Stomach (tissue), 9 donors: ENCODE data around the gene CD68. TPM values are rescaled to one million over a fixed set of nuclear protein-coding genes. Genes with fewer than 3 reads are reported as not detected.

Experiments
- DNase-seq, 2 donors: peaks; one replicate each; pipeline versions ENCODE4 v3.0.0 to v3.0.0-alpha.2; 2013 to 2019
- H3K27ac ChIP-seq, 5 donors: fragments of 200-600 bp in 4 of 5; sonication (generic) in 4 of 5; one replicate each; pipeline ENCODE4 v1.5.1; 2013 to 2019; ENCODE audit warnings: mild to moderate bottlenecking in 1 of 5, moderate library complexity in 1 of 5
- H3K27me3 ChIP-seq, 3 donors: fragments of 200-600 bp; sonication (generic); one replicate each; pipeline ENCODE4 v1.5.1; 2017 to 2019; ENCODE audit warnings: mixed run types in 1 of 3
- H3K36me3 ChIP-seq, 4 donors: fragments of 200-600 bp; sonication (generic); 1 replicate in 3 of 4; 2 replicates in 1 of 4; pipeline ENCODE4 v1.5.1; 2016 to 2019
- H3K4me1 ChIP-seq, 4 donors: fragments of 200-600 bp; sonication (generic); one replicate each; pipeline ENCODE4 v1.5.1; 2016 to 2019
- H3K4me3 ChIP-seq, 4 donors: fragments of 200-600 bp; sonication (generic) in 3 of 4; one replicate each; pipeline ENCODE4 v1.5.1; 2016 to 2019; ENCODE audit warnings: mild to moderate bottlenecking in 1 of 4
- H3K9me3 ChIP-seq, 4 donors: fragments of 200-600 bp; sonication (generic); one replicate each; pipeline ENCODE4 v1.5.1; 2016 to 2019
- EP300 ChIP-seq: sonication (generic); formaldehyde crosslinking; IDR thresholded peaks from one replicate; pipeline ENCODE4 v1.6.1; 2017; ENCODE audit warnings: antibody characterized with exemption
- POLR2A ChIP-seq, 4 donors: fragments of 450-650 bp; IDR thresholded peaks; one replicate each; pipeline ENCODE4 v1.6.1; 2016; ENCODE audit warnings: antibody characterized with exemption in 4 of 4, control low read depth in 2 of 4, mild to moderate bottlenecking in 1 of 4, moderate library complexity in 1 of 4
- POLR2AphosphoS5 ChIP-seq, 3 donors: sonication (generic); formaldehyde crosslinking; IDR thresholded peaks; one replicate each; pipeline ENCODE4 v1.6.1; 2016; ENCODE audit warnings: antibody characterized with exemption in 3 of 3
- WGBS, 5 donors: extraction: QIAGEN DNeasy Blood & Tissue Kit in 3 of 5; methylation state at CpG; one replicate each; pipeline versions ENCODE4 v1.1.5 to v1.1.7; 2013 to 2018; 5-methylcytosine and 5-hydroxymethylcytosine counted together
- intact Hi-C: fragments of 100-400 bp; cut with DNase I; formaldehyde crosslinking; loops from one replicate; pipeline ENCODE4 v1.15.1; 2023; ENCODE audit warnings: low total_unique reads
- polyA plus RNA-seq, 3 donors: library from polyadenylated mRNA; stranded (reverse); fragments of 200-250 nt; gene quantifications; one replicate each; pipeline ENCODE4 v1.2.3, GENCODE V29; 2013
- total RNA-seq, 5 donors: library from RNA; depleted of rRNA; stranded (reverse); fragments of >200 nt; gene quantifications; one replicate each; pipeline versions ENCODE4 v1.1.0 to v1.2.3, GENCODE V29; 2014 to 2016
- TF ChIP-seq, protein P1 (sequence below), 7 experiments: fragments of 450-650 bp in 4 of 7; fragments of 200-600 bp in 3 of 7; sonication (generic) in 3 of 7; IDR thresholded peaks; one replicate each; pipeline ENCODE4 v1.5.1; 2016 to 2019; ENCODE audit warnings: antibody characterized with exemption in 7 of 7, control low read depth in 2 of 7, mild to moderate bottlenecking in 1 of 7
- donor health status: healthy with polysubstance abuse.
- donor health status: Bipolar disorder and iron deficiency.
- donor health status: healthy.

The CD68 gene
- total and polyA plus RNA-seq, 8 donors = 11.1 to 39.6 (median 14.8) TPM

DNA sequence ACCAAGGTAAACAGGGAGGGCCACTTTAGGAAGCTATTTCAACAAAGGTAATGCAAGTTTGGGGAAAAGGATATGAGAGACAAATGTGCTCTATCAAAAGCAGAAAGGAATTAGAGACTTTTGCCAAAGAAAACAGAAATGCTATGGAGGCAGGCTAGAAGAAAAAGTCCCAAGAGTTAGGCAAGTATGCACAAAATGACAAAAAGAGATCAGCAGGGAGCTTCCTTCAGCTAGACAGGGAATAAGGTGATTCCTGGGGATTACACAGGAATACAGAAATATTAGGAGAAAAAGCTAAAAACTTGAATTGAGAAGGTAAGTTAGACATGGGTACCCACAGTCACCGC, 32.8 kb downstream of the CD68 start:
- no peak for DNase-seq
- Histone ChIP-seq H3K27ac (no peak overlapping the region), H3K9me3 (no peaks in the 10 kb centered on the region), H3K36me3 (peaks cover 4 to 14% (median 9%) of the 10 kb centered on the region in 4 donors), H3K27me3 (no peaks in the 10 kb centered on the region), H3K4me1 (peaks cover 24 to 54% (median 41%) of the 10 kb centered on the region in 4 donors), H3K4me3 (peak overlapping the region in 2 of 4 donors; percentile 25 to 86)
- TF ChIP-seq, protein P1, sequence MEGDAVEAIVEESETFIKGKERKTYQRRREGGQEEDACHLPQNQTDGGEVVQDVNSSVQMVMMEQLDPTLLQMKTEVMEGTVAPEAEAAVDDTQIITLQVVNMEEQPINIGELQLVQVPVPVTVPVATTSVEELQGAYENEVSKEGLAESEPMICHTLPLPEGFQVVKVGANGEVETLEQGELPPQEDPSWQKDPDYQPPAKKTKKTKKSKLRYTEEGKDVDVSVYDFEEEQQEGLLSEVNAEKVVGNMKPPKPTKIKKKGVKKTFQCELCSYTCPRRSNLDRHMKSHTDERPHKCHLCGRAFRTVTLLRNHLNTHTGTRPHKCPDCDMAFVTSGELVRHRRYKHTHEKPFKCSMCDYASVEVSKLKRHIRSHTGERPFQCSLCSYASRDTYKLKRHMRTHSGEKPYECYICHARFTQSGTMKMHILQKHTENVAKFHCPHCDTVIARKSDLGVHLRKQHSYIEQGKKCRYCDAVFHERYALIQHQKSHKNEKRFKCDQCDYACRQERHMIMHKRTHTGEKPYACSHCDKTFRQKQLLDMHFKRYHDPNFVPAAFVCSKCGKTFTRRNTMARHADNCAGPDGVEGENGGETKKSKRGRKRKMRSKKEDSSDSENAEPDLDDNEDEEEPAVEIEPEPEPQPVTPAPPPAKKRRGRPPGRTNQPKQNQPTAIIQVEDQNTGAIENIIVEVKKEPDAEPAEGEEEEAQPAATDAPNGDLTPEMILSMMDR (IDR thresholded peaks at IDR 0.05) = no peak
- TF ChIP-seq POLR2AphosphoS5 (IDR thresholded peaks at IDR 0.05) (no peak), EP300 (no peak)
- WGBS, 5 donors = 95 to 100% (median 97%) methylated on average over 1 of the region's 1 CpG
- intact Hi-C loops = no loop called here

DNA sequence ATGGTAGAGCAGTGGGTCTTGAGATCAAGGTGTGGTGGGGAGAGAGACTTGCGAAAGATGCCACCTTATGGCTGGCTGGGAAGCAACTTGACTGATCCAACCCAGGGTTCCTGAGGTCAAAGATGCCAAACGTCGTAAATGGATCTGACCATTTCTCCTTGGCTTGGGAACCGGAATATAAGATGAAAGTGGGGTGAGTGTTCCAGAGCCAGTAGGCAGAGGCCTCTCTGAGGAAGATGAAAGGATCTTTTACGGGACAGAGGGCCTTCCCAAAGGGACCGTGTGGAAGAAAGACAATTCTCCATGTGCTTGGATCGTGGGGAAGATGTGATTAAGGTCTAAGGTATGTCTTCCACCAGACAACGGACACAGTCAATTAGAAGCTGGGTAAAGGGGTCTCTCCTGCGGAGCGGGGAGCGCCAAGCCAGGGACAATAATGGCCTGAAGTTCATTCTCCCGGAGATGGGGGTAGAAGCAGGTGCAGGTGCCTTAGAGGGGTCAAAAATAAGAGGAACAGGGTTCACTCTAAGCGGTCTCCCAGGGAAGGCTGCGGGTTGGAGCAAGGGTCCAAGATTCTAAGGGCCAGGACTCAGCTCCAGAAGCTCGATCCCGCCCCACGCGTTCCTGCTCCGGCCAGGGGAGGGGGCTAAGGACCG, 34.5 kb downstream of the CD68 start:
- Histone ChIP-seq H3K9me3 (no peaks in the 10 kb centered on the region), H3K27me3 (no peaks in the 10 kb centered on the region), H3K4me3 (peak overlapping the region; percentile 86 to 92 (median 90)), H3K27ac (peak overlapping the region; percentile 88 to 99 (median 97)), H3K4me1 (peaks cover 24 to 50% (median 41%) of the 10 kb centered on the region in 4 donors), H3K36me3 (peaks cover 4 to 14% (median 9%) of the 10 kb centered on the region in 4 donors)
- 3 to 12% (median 4%) methylated on average over 14 to 20 of the region's 20 CpGs for WGBS, 5 donors
- TF ChIP-seq POLR2AphosphoS5 (IDR thresholded peaks at IDR 0.05) (no peak), POLR2A (IDR thresholded peaks at IDR 0.05) (no peak), EP300 (no peak)
- TF ChIP-seq, protein P1 (IDR thresholded peaks at IDR 0.05) = no peak
- peak in 1 of 2 donors; percentile 24 for DNase-seq
- intact Hi-C loops = no loop called here

DNA sequence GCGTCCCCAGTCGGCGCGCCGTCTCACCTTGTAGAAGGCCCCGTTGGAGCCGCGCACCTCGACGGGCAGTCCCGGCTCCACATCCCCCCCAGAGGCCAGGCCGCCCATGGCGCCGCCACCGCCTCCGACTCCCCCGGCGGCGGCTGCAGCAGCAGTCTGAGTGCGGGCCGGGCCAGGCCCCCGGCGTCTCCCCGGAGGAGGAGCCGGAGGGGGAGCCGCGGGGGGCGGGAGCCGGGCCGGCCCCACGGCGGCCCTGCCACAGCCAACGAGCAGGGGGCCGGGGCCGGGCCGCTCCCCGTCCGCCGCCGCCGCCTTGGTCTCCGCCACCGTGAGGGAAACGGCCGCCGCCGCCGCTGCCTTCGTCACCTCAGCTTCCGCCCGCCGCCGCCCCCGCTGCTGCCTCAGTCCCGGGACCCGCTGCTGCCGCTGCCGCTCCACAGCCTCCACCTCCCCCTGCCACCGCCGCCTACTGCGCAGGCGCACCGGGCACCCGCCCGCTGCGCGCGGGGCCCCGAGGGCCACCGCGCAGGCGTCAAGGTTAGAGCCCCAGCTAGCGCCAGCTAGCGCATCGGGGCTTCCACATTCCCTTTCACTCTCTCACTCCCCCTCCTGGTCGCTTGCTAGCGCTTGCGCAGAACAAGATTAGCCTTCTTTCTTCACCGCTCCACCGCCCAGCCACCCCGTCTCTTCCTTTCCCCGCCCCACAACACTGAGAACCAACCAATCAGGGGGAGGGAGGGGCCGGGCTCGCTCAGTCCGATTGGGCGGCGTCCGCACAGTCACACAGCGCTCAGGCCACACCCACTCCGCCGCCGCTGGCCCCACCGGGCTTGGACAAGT, 35.2 kb downstream of the CD68 start, which contains the start of gene FXR2:
TSS of gene FXR2 (minus strand) at position 473 of the 840 bp plus-strand sequence. CDS start at position 108, 365 bp downstream.
- DNase-seq = peak; percentile 100
- peak within 1 kb of the TSS; percentile 88 to 99 (median 97) for H3K27ac ChIP-seq
- TF ChIP-seq POLR2A (IDR thresholded peaks at IDR 0.05) = no peak
- TF ChIP-seq, protein P1 (IDR thresholded peaks at IDR 0.05) = peak in 5 of 7 experiments; percentile 47 to 78 (median 57)
- no peak for TF ChIP-seq EP300
- peak; percentile 40 to 88 (median 82) for TF ChIP-seq POLR2AphosphoS5 (IDR thresholded peaks at IDR 0.05)
- peaks cover 24 to 50% (median 38%) of the 10 kb centered on the region in 4 donors for H3K4me1 ChIP-seq
- intact Hi-C loops = no loop called here
- no peaks in the 10 kb centered on the region for H3K9me3 ChIP-seq
- H3K27me3 ChIP-seq = no peaks in the 10 kb centered on the region
- peaks cover 4 to 14% (median 9%) of the 10 kb centered on the region in 4 donors for H3K36me3 ChIP-seq
- WGBS, 5 donors = 0 to 1% (median 0%) methylated on average over 39 to 93 of the region's 93 CpGs
- H3K4me3 ChIP-seq = peak within 1 kb of the TSS; percentile 86 to 92 (median 90)

DNA sequence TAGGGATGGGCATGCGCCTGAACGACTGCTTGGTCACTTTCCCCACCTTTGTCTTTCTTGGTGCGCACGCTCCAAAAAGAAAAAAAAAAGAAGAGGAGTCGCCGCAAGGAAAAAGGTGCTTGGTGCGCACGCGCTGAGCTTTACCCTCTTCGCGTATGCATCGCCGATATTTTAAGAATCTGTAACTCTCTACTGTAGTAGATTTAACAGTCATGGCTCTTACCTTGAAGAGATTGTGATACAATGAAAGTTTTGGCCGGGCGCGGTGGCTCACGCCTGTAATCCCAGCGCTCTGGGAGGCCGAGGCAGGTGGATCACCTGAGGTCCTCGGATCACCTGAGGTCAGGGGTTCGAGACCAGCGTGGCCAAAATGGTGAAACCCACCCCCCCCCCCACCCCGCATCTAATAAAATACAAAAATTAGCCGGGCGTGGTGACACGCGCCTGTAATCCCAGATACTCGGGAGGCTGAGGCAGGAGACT, 35.9 kb downstream of the CD68 start:
- intact Hi-C loops = no loop called here
- Histone ChIP-seq H3K4me3 (peak overlapping the region; percentile 43 to 92 (median 88)), H3K36me3 (peaks cover 4 to 14% (median 9%) of the 10 kb centered on the region in 4 donors), H3K27me3 (no peaks in the 10 kb centered on the region), H3K27ac (peak overlapping the region; percentile 82 to 99 (median 93)), H3K9me3 (no peaks in the 10 kb centered on the region), H3K4me1 (peaks cover 24 to 46% (median 36%) of the 10 kb centered on the region in 4 donors)
- 4 to 10% (median 6%) methylated on average over 27 to 28 of the region's 28 CpGs for WGBS, 5 donors
- no peak for DNase-seq
- TF ChIP-seq, protein P1 (IDR thresholded peaks at IDR 0.05) = no peak
- TF ChIP-seq POLR2AphosphoS5 (IDR thresholded peaks at IDR 0.05) (peak in 2 of 3 donors; percentile 26 to 58), EP300 (no peak)
